HCT116 (cell line): ENCODE data around the gene CADPS. TPM values are rescaled to one million over a fixed set of nuclear protein-coding genes. Genes with fewer than 3 reads are reported as not detected.

Source experiments
- ATAC-seq: fragments of 200-7000 bp; cut with Tn5 transposase; 2 replicates; pipeline ENCODE4 v1.9.1; 2020; ENCODE audit warnings: mild to moderate bottlenecking, moderate library complexity
- BruUV-seq: library from RNA; stranded (reverse); fragments of 400-500 nt; replicated peaks from 2 replicates; lab custom pipeline; 2021; lab: Mats Ljungman, UMichigan
- CTCF ChIA-PET: fragments of 300-600 bp; sonication (Branson Sonifier 250); formaldehyde crosslinking; loops from one replicate; lab custom pipeline; 2021; ENCODE audit warnings: antibody characterized with exemption; lab: Charles Lee
- POLR2A ChIA-PET: fragments of 300-600, 350-600 bp; sonication (Branson Sonifier 250); formaldehyde crosslinking; loops from one replicate; lab custom pipeline; 2021; ENCODE audit warnings: antibody characterized with exemption; lab: Charles Lee
- RAD21 ChIA-PET, 2 experiments: fragments of 300-600 bp; sonication (Branson Sonifier 250); formaldehyde crosslinking; loops; one replicate each; lab custom pipeline; 2023; ENCODE audit warnings: low total read pairs in 2 of 2; ENCODE audit not compliant: uncharacterized antibody in 2 of 2, unreplicated experiment in 2 of 2, low non-redundant PET in 1 of 2; lab: Charles Lee
- DNase-seq: peaks from one replicate; pipeline ENCODE4 v3.0.0-alpha.2; 2010; ENCODE audit warnings: low read depth, low spot score
- H2AFZ ChIP-seq: fragments of 200-600 bp; shearing (Covaris generic), sonication (generic); 2 replicates; pipeline ENCODE4 v1.6.1; 2017; ENCODE audit warnings: low read depth, mixed run types, mixed read lengths, antibody characterized with exemption, low read length; ENCODE audit not compliant: poor library complexity, severe bottlenecking
- H3K27ac ChIP-seq: 2 replicates; pipeline ENCODE4 v1.5.1; 2012; ENCODE audit warnings: low read depth, low read length
- H3K27me3 ChIP-seq: fragments of 200-600 bp; sonication (generic); 2 replicates; pipeline ENCODE4 v1.6.1; 2016; ENCODE audit warnings: mixed run types, low read length, mixed read lengths; ENCODE audit not compliant: insufficient read depth
- H3K36me3 ChIP-seq, 2 experiments: fragments of 200-500 bp in 1 of 2; fragments of 200-600 bp in 1 of 2; sonication (Bioruptor generic) in 1 of 2; sonication (generic) in 1 of 2; 2 replicates each; pipeline versions ENCODE4 v1.5.1 to v1.6.1; 2014 to 2016; ENCODE audit warnings: low read length in 2 of 2, inconsistent platforms in 1 of 2, mixed read lengths in 1 of 2, mixed run types in 1 of 2; ENCODE audit not compliant: insufficient read depth in 2 of 2, control insufficient read depth in 1 of 2
- H3K4me1 ChIP-seq, 2 experiments: fragments of 200-600 bp in 1 of 2; sonication (generic) in 1 of 2; 2 replicates each; pipeline versions ENCODE4 v1.5.1 to v1.6.1; 2012 to 2017; ENCODE audit warnings: low read length in 2 of 2, inconsistent platforms in 1 of 2, mild to moderate bottlenecking in 1 of 2, mixed read lengths in 1 of 2, mixed run types in 1 of 2, moderate library complexity in 1 of 2; ENCODE audit not compliant: insufficient read depth in 2 of 2, control insufficient read depth in 1 of 2
- H3K4me2 ChIP-seq: fragments of 200-600 bp; sonication (generic); 2 replicates; pipeline ENCODE4 v1.6.1; 2017; ENCODE audit warnings: mixed run types, low read length, mixed read lengths
- H3K4me3 ChIP-seq, 2 experiments: fragments of 200-600 bp in 1 of 2; sonication (generic) in 1 of 2; replicated peaks in 1 of 2; 2 replicates each; pipeline ENCODE4 v1.5.1; 2011 to 2016; ENCODE audit warnings: low read length in 2 of 2, control low read depth in 1 of 2, low read depth in 1 of 2, mild to moderate bottlenecking in 1 of 2, mixed read lengths in 1 of 2, mixed run types in 1 of 2
- H3K79me2 ChIP-seq: fragments of 200-600 bp; sonication (generic); 2 replicates; pipeline ENCODE4 v1.6.1; 2017; ENCODE audit warnings: mild to moderate bottlenecking, mixed run types, low read length, moderate library complexity, mixed read lengths; ENCODE audit not compliant: insufficient read depth
- H3K9ac ChIP-seq: fragments of 200-600 bp; sonication (generic); 2 replicates; pipeline ENCODE4 v1.6.1; 2016; ENCODE audit warnings: low read length, mixed read lengths
- H3K9me2 ChIP-seq: fragments of 200-600 bp; sonication (generic), shearing (Covaris generic); 2 replicates; pipeline ENCODE4 v1.6.1; 2017; ENCODE audit warnings: mixed run types, mild to moderate bottlenecking, moderate library complexity; ENCODE audit not compliant: insufficient read depth
- H3K9me3 ChIP-seq, 2 experiments: fragments of 200-500 bp in 1 of 2; fragments of 200-600 bp in 1 of 2; sonication (Bioruptor generic) in 1 of 2; sonication (generic) in 1 of 2; 2 replicates each; pipeline ENCODE4 v1.6.1; 2014 to 2017; ENCODE audit warnings: low read length in 2 of 2, mixed read lengths in 2 of 2, inconsistent platforms in 1 of 2, low read depth in 1 of 2, mild to moderate bottlenecking in 1 of 2, mixed run types in 1 of 2, moderate library complexity in 1 of 2; ENCODE audit not compliant: control insufficient read depth in 1 of 2, insufficient read depth in 1 of 2
- H4K20me1 ChIP-seq: fragments of 200-600 bp; sonication (generic), shearing (Covaris generic); 2 replicates; pipeline ENCODE4 v1.6.1; 2017; ENCODE audit warnings: mixed run types, mild to moderate bottlenecking, moderate library complexity; ENCODE audit not compliant: insufficient read depth
- CBX3 ChIP-seq: IDR thresholded peaks from 2 replicates; pipeline ENCODE4 v1.6.1; 2012; ENCODE audit warnings: low read depth
- CTCF ChIP-seq, 3 experiments: fragments of 200-600 bp in 1 of 3; sonication (generic) in 1 of 3; IDR thresholded peaks in 2 of 3; conservative IDR thresholded peaks in 1 of 3; 2 replicates each; pipeline ENCODE4 v1.5.1; 2012 to 2017; ENCODE audit warnings: low read depth in 2 of 3, low read length in 2 of 3, antibody characterized with exemption in 1 of 3, borderline replicate concordance in 1 of 3, control low read depth in 1 of 3, mild to moderate bottlenecking in 1 of 3, mixed read lengths in 1 of 3, mixed run types in 1 of 3, moderate library complexity in 1 of 3; ENCODE audit not compliant: insufficient read depth in 1 of 3
- EGR1 ChIP-seq: IDR thresholded peaks from 2 replicates; pipeline ENCODE4 v1.6.1; 2012; ENCODE audit warnings: low read depth
- ELF1 ChIP-seq: IDR thresholded peaks from 2 replicates; pipeline ENCODE4 v1.6.1; 2012; ENCODE audit warnings: low read depth, borderline replicate concordance
- EZH2 ChIP-seq: fragments of 200-600 bp; sonication (generic); IDR thresholded peaks from 2 replicates; pipeline ENCODE4 v1.6.1; 2017; ENCODE audit warnings: antibody characterized with exemption, mixed run types
- EZH2phosphoT487 ChIP-seq: fragments of 200-600 bp; IDR thresholded peaks from 2 replicates; pipeline ENCODE4 v1.6.1; 2018; ENCODE audit warnings: antibody characterized with exemption, borderline replicate concordance
- FOSL1 ChIP-seq: IDR thresholded peaks from 2 replicates; pipeline ENCODE4 v1.6.1; 2012; ENCODE audit warnings: low read depth
- MAX ChIP-seq: IDR thresholded peaks from 2 replicates; pipeline ENCODE4 v1.6.1; 2012
- POLR2A ChIP-seq: IDR thresholded peaks from 2 replicates; pipeline ENCODE4 v1.7.0; 2011; ENCODE audit warnings: borderline replicate concordance; ENCODE audit not compliant: insufficient read depth, insufficient read length; ENCODE audit errors: extremely low read depth
- SIN3A ChIP-seq: IDR thresholded peaks from 2 replicates; pipeline ENCODE4 v1.6.1; 2012; ENCODE audit warnings: low read depth
- TCF7L2 ChIP-seq: IDR thresholded peaks from 2 replicates; pipeline ENCODE4 v1.7.0; 2011; ENCODE audit warnings: borderline replicate concordance, inconsistent platforms; ENCODE audit not compliant: insufficient read depth, insufficient read length; ENCODE audit errors: extremely low read depth
- YY1 ChIP-seq: IDR thresholded peaks from 2 replicates; pipeline ENCODE4 v1.6.1; 2011; ENCODE audit warnings: low read length, low read depth, moderate library complexity, mild to moderate bottlenecking; ENCODE audit not compliant: insufficient replicate concordance; ENCODE audit errors: extremely low read depth
- ZFX ChIP-seq: fragments of 450-650 bp; IDR thresholded peaks from 2 replicates; pipeline ENCODE4 v1.6.1; 2017
- ZNF274 ChIP-seq: fragments of 200-500 bp; sonication (Bioruptor generic); IDR thresholded peaks from 2 replicates; pipeline ENCODE4 v1.6.1; 2014; ENCODE audit warnings: mild to moderate bottlenecking, low read depth, low read length, inconsistent platforms
- intact Hi-C: fragments of 100-400 bp; cut with micrococcal nuclease; formaldehyde crosslinking; loops from 2 replicates; pipeline ENCODE4 v1.10.0; 2022
- total RNA-seq: library from RNA; stranded (reverse); gene quantifications from one replicate; pipeline ENCODE4 v1.2.1, GENCODE V29; 2021; ENCODE audit not compliant: unreplicated experiment

CADPS gene
- total RNA-seq, 1 experiment from 2014 or later, result not detected

GRCh38 chr3:62454916-62455315 is 420.3 kb downstream of the CADPS start:
- H3K9ac ChIP-seq, result no peak overlapping the region
- H4K20me1 ChIP-seq, result no peaks in the 10 kb centered on the region
- H3K27me3 ChIP-seq, result peaks cover 38% of the 10 kb centered on the region
- CTCF ChIA-PET, result no interaction called here
- no peak for TF ChIP-seq FOSL1
- TF ChIP-seq MAX, result no peak
- TF ChIP-seq CTCF (IDR thresholded peaks at IDR 0.05 in 2 of 3, conservative IDR thresholded peaks at IDR 0.05 in 1 of 3; ENCODE audit: borderline replicate concordance in 1 of 3, insufficient read depth in 1 of 3, low read depth in 2 of 3, low read length in 2 of 3), result no peak
- no peak for TF ChIP-seq EZH2phosphoT487
- no peak for TF ChIP-seq ZFX
- TF ChIP-seq YY1, result no peak
- TF ChIP-seq SIN3A, result no peak
- TF ChIP-seq POLR2A, result no peak
- TF ChIP-seq ZNF274, result no peak
- no peak for TF ChIP-seq ELF1
- TF ChIP-seq EZH2, result no peak
- TF ChIP-seq CBX3, result no peak
- TF ChIP-seq EGR1, result no peak
- TF ChIP-seq TCF7L2, result no peak
- TF ChIP-seq, all 23 proteins: peak for 0
- H3K9me3 ChIP-seq, result no peaks in the 10 kb centered on the region
- ATAC-seq (no peak), DNase-seq (no peak)
- H3K36me3 ChIP-seq, result no peaks in the 10 kb centered on the region
- H3K27ac ChIP-seq, result no peak overlapping the region
- no peaks in the 10 kb centered on the region for H3K9me2 ChIP-seq
- H3K4me1 ChIP-seq, result no peaks in the 10 kb centered on the region
- H3K4me2 ChIP-seq, result no peak overlapping the region
- no peaks in the 10 kb centered on the region for H3K79me2 ChIP-seq
- ChIA-PET POLR2A (no interaction called here), RAD21 (no interaction called here)
- BruUV-seq, result no TSS peak
- no peak overlapping the region for H3K4me3 ChIP-seq
- H2AFZ ChIP-seq, result no peak overlapping the region
- intact Hi-C loops, result no loop called here
